Superior temporal gyrus (tissue), 1 donor: Measurements from ENCODE around the gene CORO7.
"Not testable (repeated sequence)": the region's sequence is repeated elsewhere in the genome, so short reads cannot be mapped to it uniquely, and the experiment has no call there.

Source experiments
- DNase-seq: peaks from one replicate; pipeline ENCODE4 v3.0.0-alpha.2; 2016; ENCODE audit errors: extremely low spot score

Gene CORO7

GRCh38 chr16:4354512-4355409 is 61.6 kb downstream of the CORO7 start:
- DNase-seq: no peak

- no peak for DNase-seq
Observed at GRCh38 chr16:4353675-4354074, 62.7 kb downstream of the CORO7 start.

GRCh38 chr16:4352843-4353242 is 63.6 kb downstream of the CORO7 start:
- DNase-seq: no peak

DNA sequence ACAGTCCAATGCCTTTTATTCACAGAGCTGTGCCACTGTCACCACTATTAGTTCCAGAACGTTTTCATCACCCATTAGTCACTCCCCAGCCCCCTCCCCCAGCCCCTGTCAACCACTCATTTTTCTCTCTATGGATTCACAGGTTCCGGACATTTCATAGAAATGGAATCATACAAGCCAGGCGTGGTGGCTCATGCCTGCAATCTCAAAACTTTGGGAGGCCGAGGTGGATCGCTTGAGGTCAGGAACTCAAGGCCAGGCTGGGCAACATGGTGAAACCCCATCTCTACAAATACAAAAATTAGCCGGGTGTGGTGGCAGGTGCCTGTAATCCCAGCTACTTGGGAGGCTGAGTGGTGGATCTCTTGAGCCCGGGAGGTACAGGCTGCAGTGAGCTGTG is 64.5 kb downstream of the CORO7 start:
- DNase-seq: no peak

- DNase-seq: peak; percentile 94
Observed at GRCh38 chr16:4350787-4351659, 65.4 kb downstream of the CORO7 start, which contains the start of gene PAM16. TSS of gene PAM16 (minus strand) at chr16:4351321. CDS start at chr16:4351234, 87 bp downstream.

GRCh38 chr16:4350365-4350786 is 66.0 kb downstream of the CORO7 start:
- no peak for DNase-seq

DNA sequence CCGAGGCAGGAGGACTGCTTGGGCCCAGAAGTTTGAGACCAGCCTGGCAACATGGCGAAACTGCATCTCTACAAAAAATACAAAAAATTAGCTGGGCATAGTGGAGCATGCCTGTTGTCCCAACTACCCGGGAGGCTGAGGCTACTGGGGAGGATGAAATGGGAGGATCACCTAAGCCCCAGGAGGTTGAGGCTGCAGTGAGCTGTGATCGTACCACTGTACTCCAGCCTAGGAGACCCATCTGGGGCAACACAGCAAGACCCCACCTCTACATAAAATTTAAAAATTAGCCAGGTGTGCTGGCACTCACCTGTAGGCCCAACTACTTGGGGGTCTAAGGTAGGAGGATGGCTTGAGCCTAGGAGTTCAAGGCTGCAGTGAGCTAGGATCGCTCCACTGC is 67.1 kb downstream of the CORO7 start:
- DNase-seq: no peak

DNA sequence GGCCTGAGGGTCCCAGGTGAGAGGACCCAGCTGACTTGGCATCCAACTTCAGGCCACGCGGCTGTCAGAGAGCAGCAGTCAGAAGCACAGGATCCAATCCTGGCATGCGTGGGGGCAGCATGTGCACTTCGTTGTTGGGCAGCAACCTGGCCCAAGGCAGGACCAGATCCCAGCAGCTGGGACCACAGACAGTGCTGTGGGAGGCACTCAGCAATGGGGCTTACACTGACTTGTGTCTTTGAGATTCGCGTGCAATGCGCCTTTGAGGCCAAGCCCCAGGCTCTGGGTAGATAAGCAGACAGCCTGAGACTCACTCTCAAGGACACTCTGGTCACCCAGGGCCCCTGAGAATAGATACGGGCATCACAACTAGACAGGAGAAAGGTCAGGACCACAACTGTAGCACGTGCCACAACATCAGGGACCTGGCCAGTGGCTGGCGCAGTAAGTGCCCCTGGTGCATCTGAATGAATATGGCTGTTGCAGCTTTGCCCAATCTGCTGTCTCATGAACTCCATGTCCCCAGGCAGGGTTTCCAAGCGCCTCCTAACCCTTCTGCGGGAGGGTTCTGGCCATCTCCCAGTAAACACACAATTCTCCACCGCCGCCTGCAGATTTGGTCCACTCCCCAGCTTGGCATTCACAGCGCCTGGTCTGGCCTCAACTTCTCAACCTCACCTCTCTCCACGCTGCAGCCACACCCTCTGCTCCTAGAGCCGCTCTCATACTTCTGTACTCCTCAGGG is 68.5 kb downstream of the CORO7 start:
- DNase-seq: no peak

- DNase-seq: no peak
Observed at GRCh38 chr16:4347010-4347409, 69.4 kb downstream of the CORO7 start.

- no peak for DNase-seq
Observed at GRCh38 chr16:4345836-4346781, 70.3 kb downstream of the CORO7 start.

DNA sequence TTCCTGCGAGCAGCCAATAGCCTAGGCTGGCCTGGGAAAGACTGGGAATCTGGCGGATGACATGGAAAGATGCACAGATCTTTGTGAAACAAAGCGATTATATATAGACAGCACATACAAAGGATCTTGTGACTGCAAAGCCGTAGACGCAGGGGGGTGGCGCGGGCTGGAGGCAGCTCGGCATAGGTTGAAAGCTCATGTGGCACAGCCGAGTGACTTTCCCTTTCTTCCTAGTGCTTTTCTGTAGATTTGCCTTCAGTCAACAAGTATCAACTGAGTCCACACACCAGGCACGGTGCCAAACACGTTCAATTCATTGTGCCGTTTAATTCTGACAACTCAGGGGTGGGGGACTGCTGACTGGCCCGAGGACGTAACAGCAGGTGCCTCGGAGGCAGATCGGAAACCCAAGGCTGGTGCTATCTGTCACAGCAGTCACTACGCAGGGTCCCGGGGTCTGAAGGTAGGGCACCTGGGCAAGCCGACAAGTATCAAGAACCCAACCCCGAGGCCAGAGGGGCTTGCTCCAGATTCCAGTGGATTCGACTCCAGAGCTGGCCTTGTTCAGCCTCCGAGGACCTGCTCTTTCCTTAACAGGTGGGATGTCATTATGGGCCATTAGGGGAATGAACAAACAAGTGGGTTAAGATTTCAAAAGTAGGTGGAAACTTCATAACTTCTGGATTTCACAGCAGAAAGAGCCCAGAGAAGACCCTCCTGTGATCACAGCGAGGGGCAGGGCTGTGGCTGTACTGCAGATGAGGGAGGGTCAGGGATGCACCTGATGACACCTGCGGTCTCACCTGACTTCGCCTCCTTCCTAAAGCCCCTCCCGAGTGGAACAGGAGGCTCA is 71.2 kb downstream of the CORO7 start:
- peak; percentile 79 for DNase-seq

DNA sequence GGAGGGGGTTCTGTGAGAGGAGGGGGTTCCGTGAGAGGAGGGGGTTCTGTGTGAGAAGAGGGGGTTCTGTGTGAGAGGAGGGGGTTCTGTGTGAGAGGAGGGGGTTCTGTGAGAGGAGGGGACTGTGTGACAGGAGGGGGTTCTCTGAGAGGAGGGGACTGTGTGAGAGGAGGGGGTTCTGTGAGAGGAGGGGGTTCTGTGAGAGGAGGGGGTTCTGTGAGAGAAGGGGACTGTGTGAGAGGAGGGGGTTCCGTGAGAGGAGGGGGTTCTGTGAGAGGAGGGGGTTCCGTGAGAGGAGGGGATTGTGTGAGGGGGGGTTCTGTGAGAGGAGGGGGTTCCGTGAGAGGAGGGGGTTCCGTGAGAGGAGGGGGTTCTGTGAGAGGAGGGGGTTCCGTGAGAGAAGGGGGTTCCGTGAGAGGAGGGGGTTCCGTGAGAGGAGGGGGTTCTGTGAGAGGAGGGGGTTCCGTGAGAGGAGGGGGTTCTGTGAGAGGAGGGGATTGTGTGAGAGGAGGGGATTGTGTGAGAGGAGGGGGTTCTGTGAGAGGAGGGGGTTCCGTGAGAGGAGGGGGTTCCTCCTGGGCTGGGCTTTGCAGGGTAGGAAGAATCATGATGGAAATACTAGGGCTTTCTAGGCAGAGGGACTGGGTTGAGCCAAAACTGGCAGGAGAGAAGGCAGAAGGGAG is 72.0 kb downstream of the CORO7 start:
- not testable (repeated sequence) for DNase-seq

DNA sequence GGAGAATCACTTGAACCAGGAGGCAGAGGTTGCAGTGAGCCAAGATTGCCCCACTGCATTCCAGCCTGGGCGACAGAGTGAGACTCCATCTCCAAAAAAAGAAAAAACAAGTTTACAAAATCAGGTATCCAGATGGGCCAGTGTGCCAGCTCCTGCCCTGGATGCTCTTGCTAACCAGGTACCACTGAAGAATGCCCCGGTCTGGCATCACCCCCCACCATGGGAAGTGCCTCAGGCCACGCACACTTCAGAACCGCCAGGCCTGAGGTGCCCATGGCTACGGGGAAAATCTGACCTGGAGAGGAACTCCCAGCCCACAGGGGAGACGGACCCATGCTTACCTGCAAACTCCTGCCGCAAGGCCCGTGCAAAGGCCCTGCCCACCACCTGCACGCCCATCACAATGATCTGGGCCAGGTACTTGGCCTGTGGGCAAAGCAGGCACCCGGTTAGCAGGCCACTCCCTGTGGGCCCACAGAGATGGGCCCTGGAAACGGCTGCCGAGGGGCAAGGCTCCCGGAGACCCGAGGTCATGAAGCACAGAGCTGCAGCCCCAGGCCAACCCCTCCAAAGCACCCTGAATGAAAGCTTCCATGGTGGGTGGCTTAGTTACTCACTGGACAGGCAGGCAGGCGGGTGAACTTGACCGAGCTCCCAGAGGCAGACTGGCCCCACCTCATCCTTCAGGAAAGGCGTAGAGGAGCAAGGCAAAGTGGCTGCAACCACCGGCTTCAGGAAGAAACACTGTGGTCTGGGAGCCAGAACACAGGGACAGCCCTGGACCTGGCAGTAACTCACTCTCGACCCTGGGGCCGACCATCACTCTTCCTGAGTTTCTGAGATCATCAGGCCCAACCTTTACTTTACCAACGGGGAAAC is 73.3 kb downstream of the CORO7 start:
- no peak for DNase-seq

DNA sequence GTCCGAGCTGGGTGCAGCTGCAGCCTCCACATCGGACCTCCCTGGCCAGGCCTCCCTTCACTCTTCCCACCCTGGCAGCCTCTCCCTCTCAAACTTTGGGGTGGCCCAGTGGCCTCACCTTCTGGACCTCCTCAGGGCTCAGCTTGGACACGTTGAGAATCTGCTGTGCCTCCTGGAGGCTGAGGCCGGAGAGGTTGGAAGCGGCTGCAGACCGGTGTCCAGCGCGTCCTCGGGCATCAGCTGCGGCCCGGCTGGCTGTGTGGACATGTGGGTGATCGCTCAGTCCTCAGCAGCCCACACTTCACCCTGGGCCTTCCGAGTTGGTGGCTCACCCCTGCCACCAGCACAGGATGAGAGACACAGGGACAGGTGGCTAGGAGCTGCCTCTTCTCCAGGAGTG is 75.1 kb downstream of the CORO7 start:
- no peak for DNase-seq

DNA sequence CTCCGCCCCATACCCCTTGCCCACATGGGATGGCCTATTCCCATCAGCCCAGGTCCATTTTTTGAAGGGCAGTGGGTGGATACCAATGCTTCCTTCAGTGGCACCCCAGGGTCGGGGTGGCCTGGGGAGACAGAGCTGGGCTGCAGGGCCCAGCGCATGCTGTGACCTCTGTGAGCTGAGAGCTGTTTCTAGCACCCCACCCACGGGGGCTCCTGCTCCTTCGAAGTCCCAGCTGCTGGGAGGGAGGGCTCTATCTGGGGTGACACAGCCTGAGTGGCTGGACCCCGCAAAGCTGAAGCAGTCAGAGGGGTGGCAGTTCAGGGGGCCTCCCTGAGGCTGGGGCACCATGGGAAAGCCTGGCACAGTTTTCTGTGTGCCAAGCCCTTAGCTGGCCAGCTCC is 76.0 kb downstream of the CORO7 start:
- no peak for DNase-seq

DNA sequence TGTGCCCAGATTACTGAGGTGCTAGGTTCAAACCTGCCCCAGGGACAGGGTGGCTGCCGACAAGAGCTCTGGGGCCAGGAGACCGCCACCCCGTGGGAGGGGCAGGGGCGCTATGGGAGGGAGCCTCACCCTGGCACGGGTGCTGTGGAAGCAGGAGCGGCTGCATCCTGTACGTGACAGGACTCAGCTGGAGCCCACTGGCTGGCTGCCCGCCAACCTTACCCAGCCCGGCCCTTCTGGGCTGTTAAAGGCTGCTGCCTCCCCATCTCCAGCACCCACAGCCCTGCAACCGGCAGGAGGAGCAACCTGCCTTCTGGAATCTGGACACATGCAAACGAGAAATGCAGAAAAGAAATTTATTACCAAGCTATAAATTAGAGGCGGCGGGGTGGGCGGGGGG is 76.5 kb downstream of the CORO7 start:
- no peak for DNase-seq

DNA sequence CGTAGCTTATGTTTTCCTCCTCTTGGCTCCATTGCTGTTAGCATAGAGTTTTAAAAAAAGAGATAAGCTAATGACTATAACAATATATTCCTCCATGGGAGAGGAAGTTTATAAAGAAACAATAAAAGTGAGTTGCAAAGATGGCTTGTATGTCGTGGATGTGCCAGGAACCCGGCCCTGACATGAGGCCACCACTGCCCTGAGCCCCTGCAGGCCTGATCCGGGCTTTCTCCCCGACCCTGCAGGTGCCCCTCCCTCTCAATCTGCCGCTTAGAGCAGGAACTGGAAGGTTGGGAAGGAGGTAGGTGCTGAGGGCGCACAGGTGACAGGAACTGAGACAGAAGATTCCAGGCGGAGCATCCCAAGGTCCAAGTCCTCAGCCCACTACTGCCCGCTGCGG is 76.9 kb downstream of the CORO7 start:
- DNase-seq: no peak

- DNase-seq: no peak
Observed at GRCh38 chr16:4338712-4339299, 77.6 kb downstream of the CORO7 start.
